Skeletal muscle satellite cell (primary cell): ENCODE results near the gene PAEP.

Experiments
- H3K27me3 ChIP-seq: 2 replicates; pipeline ENCODE4 v1.7.0; 2013; ENCODE audit warnings: low read length; ENCODE audit not compliant: control insufficient read depth, insufficient read depth
- H3K36me3 ChIP-seq: 2 replicates; pipeline ENCODE4 v1.7.0; 2013; ENCODE audit warnings: mild to moderate bottlenecking, control low read depth, low read length; ENCODE audit not compliant: insufficient read depth
- H3K4me1 ChIP-seq: 2 replicates; pipeline ENCODE4 v1.7.0; 2013; ENCODE audit warnings: low read length; ENCODE audit not compliant: control insufficient read depth, insufficient read depth
- H3K4me2 ChIP-seq: 2 replicates; pipeline ENCODE4 v1.7.0; 2013; ENCODE audit warnings: mild to moderate bottlenecking, low read length
- H3K4me3 ChIP-seq: 2 replicates; pipeline ENCODE4 v1.7.0; 2013; ENCODE audit warnings: low read length
- H3K9ac ChIP-seq: 2 replicates; pipeline ENCODE4 v1.7.0; 2013; ENCODE audit warnings: mild to moderate bottlenecking, low read depth, low read length, moderate library complexity
- H3K9me3 ChIP-seq: replicated peaks from 2 replicates; pipeline ENCODE4 v1.7.0; 2013; ENCODE audit warnings: mild to moderate bottlenecking, control low read depth, low read length

The PAEP gene

DNA sequence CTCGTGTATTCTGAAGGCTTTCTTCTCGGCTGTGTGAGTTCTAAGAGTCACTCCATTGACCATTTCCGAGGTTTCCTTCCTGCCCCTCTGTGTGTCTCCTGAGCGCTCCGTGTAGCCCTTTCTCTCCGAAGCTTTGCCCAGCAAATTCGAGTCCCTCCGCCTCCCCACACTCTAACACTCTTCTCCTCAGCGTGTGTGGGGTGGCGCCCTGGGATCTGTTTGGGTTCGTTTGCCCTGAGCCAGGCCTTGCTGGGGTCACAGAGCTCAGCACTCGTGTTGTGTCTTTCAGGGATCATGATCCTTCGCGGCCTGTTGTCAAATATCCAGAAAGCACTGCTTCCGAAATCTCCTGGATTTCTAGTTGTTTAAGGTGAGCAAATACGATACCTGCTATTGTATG, 5.6 kb upstream of the PAEP start:
- H3K9me3 ChIP-seq = no peaks in the 10 kb centered on the region
- no peaks in the 10 kb centered on the region for H3K4me1 ChIP-seq
- H3K9ac ChIP-seq = no peak overlapping the region
- no peak overlapping the region for H3K4me2 ChIP-seq
- H3K4me3 ChIP-seq = no peak overlapping the region
- no peaks in the 10 kb centered on the region for H3K27me3 ChIP-seq
- no peaks in the 10 kb centered on the region for H3K36me3 ChIP-seq

DNA sequence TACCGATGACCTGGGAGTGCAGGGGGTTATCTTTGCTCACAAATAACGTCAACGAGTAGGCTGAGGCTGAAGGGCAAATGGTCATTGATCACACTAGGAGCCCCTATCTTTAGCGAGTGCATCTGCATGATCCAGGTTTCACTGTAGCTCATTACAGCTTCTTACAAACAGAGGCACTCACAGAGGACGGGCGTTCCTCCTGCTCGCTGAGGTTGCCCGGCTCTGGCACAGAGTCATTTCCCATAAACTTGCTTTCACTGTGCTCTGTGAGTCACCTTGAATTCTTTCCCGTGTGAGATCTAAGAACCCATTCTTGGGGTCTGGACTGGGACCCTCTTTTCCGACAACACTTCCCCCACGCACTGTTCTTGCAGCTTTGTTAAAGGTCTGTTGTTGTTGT, 1.9 kb upstream of the PAEP start:
- Histone ChIP-seq H3K9me3 (no peaks in the 10 kb centered on the region), H3K36me3 (no peaks in the 10 kb centered on the region), H3K4me2 (no peak overlapping the region), H3K27me3 (no peaks in the 10 kb centered on the region), H3K4me3 (no peak overlapping the region), H3K9ac (no peak overlapping the region), H3K4me1 (no peaks in the 10 kb centered on the region)

DNA sequence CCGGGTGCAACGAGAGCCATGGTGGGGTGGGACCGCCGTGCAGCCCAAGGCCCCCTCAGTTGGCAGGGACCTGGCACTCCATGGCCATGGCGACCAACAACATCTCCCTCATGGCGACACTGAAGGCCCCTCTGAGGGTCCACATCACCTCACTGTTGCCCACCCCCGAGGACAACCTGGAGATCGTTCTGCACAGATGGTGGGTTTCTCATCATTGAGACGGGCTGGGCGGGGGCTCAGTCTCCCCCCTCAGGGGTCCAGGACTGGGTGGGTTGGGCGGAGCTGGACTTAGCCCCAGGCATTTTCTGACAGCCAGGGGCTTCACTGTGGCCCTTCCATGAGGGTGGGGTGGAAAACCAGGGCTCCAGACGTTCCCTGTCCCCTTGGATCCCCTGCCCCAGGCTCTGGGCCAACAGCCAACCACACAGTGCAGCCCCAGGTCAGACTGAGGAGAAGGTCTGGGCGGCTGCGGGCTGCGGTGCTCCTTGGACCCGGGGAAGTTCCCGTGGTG, 734 bp downstream of the PAEP start:
- Histone ChIP-seq H3K9ac (no peak overlapping the region), H3K4me3 (no peak overlapping the region), H3K36me3 (no peaks in the 10 kb centered on the region), H3K4me1 (no peaks in the 10 kb centered on the region), H3K4me2 (no peak overlapping the region), H3K9me3 (no peaks in the 10 kb centered on the region), H3K27me3 (no peaks in the 10 kb centered on the region)

DNA sequence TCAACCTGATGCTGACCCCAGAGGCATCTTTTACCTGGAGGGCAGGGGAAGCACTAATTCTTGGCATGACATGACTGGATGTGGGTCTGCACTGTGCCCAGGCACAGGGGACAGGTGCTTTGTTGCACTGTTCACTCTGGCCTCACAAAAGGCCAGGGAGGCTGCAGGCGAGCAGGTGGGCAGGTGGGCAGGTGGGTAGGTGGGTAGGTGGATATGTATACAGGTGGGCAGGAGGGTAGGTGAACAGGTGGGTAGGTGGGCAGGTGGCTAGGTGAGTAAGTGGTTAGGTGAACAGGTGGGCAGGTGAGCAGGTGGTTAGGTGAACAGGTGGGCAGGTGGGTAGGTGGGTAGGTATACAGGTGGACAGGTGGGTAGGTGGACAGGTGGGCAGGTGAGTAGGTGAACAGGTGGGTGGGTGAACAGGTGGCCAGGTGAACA, 1.5 kb downstream of the PAEP start:
- H3K9me3 ChIP-seq = no peaks in the 10 kb centered on the region
- no peaks in the 10 kb centered on the region for H3K4me1 ChIP-seq
- H3K9ac ChIP-seq = no peak overlapping the region
- H3K27me3 ChIP-seq = no peaks in the 10 kb centered on the region
- H3K4me2 ChIP-seq = no peak overlapping the region
- no peaks in the 10 kb centered on the region for H3K36me3 ChIP-seq
- H3K4me3 ChIP-seq = no peak overlapping the region

DNA sequence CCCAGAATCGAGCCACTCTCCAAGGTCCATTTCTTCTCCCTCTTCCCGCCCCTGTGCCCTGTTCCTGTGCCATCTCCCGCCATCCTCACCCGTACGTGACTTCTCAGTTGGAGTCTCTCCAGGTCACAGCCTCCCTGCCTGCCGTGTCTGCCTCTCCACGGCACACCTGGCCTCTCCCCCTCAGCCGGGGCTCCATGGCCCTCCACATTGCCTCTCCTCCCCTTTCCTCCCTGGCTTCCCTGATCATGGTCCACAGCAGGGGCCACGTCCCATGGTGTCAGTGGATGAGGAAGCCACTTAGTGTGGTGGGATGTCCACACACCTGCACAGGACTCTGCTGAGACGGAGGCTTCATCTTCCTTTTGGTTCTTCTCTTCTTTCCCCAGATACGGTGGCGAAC, 2.3 kb downstream of the PAEP start:
- H3K36me3 ChIP-seq = no peaks in the 10 kb centered on the region
- H3K9ac ChIP-seq = no peak overlapping the region
- no peak overlapping the region for H3K4me3 ChIP-seq
- no peaks in the 10 kb centered on the region for H3K9me3 ChIP-seq
- no peaks in the 10 kb centered on the region for H3K4me1 ChIP-seq
- H3K27me3 ChIP-seq = no peaks in the 10 kb centered on the region
- no peak overlapping the region for H3K4me2 ChIP-seq

DNA sequence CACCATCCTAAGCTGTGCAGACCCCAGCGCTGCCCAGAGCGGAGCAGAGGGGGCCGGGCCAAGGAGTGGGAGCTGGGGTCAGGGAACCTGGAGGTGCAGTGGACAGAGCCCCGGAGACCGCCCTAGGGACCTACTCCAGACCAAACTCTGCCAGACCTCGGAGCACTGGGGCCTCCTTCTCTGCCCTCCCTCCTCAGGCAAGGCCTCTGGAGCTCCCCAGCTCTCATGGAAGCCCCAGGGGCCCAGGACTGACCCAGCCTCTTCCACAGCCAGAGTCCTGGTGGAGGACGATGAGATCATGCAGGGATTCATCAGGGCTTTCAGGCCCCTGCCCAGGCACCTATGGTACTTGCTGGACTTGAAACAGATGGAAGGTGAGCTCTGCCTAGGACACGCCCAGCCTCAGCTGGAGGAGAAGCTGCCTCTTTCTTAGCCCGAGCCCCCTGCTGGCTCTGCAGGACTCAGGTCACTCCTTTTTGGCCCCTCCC, 3.6 kb downstream of the PAEP start:
- Histone ChIP-seq H3K9ac (no peak overlapping the region), H3K9me3 (no peaks in the 10 kb centered on the region), H3K4me3 (no peak overlapping the region), H3K27me3 (no peaks in the 10 kb centered on the region), H3K4me2 (no peak overlapping the region), H3K4me1 (no peaks in the 10 kb centered on the region), H3K36me3 (no peaks in the 10 kb centered on the region)

DNA sequence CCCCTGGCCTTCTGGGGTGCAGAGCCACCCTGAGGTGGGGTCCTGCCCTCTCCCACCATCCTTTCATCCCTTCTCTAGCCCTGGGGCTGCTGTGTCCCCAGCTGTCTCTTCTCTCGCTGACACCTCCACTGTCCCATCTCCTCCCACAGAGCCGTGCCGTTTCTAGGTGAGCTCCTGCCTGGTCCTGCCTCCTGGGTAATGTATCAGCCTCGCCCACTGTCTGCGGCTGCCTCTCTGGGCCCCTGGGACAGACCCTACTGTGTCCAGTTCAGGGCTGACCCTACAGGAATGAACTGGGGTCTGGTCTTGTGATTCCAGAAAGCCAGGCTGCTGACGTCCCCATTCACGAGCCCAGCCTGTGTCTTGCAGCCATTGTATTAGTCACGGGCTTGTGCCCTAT, 4.1 kb downstream of the PAEP start:
- H3K9ac ChIP-seq = no peak overlapping the region
- H3K36me3 ChIP-seq = no peaks in the 10 kb centered on the region
- H3K9me3 ChIP-seq = no peaks in the 10 kb centered on the region
- no peaks in the 10 kb centered on the region for H3K27me3 ChIP-seq
- H3K4me3 ChIP-seq = no peak overlapping the region
- H3K4me2 ChIP-seq = no peak overlapping the region
- H3K4me1 ChIP-seq = no peaks in the 10 kb centered on the region

DNA sequence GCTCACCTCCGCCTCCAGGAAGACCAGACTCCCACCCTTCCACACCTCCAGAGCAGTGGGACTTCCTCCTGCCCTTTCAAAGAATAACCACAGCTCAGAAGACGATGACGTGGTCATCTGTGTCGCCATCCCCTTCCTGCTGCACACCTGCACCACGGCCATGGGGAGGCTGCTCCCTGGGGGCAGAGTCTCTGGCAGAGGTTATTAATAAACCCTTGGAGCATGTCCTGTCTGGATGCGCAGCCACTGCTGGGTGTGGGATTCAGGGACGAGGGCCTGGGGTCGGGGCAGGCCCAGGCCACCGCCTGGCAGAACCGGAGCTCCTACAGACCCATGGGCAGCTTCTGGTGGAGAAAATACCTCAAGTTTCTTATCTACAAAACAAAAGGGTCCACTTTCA, 5.0 kb downstream of the PAEP start:
- Histone ChIP-seq H3K9ac (no peak overlapping the region), H3K36me3 (no peaks in the 10 kb centered on the region), H3K4me1 (no peaks in the 10 kb centered on the region), H3K4me3 (no peak overlapping the region), H3K4me2 (no peak overlapping the region), H3K9me3 (no peaks in the 10 kb centered on the region), H3K27me3 (no peaks in the 10 kb centered on the region)

DNA sequence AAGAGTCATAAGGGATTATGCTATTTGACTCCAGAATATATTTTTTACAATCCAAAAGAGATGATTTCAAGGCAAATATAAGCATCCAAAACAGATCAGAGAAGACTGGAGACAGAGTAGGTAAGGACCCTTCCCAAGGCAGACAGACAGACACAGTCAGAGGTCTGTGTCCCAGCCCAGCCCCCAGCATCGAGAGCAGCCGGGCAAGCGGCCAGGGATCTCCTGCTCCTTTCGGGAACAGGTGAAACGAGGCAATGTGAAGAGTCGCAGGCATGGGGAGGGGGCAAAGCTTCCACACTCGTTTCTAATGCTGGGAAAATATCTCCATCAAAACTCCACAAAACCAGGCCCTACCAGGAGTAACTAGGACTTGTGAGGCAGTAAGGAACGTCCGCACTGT, 5.8 kb downstream of the PAEP start:
- H3K4me2 ChIP-seq = no peak overlapping the region
- no peaks in the 10 kb centered on the region for H3K36me3 ChIP-seq
- no peaks in the 10 kb centered on the region for H3K9me3 ChIP-seq
- no peak overlapping the region for H3K4me3 ChIP-seq
- H3K4me1 ChIP-seq = no peaks in the 10 kb centered on the region
- H3K27me3 ChIP-seq = no peaks in the 10 kb centered on the region
- H3K9ac ChIP-seq = no peak overlapping the region

DNA sequence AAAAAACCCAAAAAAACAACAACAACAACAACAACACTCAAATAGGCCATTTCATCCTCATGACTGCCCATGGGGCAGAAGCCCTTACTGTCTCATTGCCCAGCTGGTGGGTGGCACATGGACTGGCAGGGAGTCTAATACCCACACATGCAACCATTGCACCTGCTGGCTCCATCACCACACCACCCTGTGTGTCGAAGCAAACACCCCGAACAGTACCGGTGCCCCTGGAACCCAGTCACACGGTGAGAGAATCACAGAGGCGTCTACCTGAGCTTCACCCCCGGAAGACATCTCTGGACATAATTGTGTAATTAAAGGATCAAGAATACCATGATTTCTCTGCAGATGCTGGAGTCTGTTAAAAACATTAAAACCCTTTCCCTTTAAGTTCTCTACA, 6.5 kb downstream of the PAEP start:
- Histone ChIP-seq H3K9ac (no peak overlapping the region), H3K4me1 (no peaks in the 10 kb centered on the region), H3K4me3 (no peak overlapping the region), H3K4me2 (no peak overlapping the region), H3K36me3 (no peaks in the 10 kb centered on the region), H3K27me3 (no peaks in the 10 kb centered on the region), H3K9me3 (no peaks in the 10 kb centered on the region)

DNA sequence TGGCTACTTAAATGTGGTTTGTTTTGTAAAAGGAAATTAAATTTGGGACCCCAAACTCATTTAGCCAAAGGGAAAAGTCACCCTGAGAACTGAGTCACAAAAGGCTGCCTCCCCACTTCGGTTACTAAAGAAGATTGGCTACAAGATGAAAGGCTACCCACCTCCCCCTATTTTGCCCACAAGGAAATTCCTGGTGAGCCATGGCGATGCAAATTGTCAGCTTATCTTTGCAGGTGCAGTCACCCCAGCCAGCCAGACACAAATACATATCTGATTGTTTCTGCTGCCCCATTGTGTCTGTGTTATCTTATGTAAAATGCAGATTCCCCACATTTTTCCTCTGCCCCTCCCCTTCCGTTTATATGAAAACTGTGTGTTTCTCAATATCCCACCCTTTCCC, 8.9 kb downstream of the PAEP start:
- Histone ChIP-seq H3K4me2 (no peak overlapping the region), H3K4me1 (no peaks in the 10 kb centered on the region), H3K36me3 (no peaks in the 10 kb centered on the region), H3K4me3 (no peak overlapping the region), H3K27me3 (no peaks in the 10 kb centered on the region), H3K9me3 (no peaks in the 10 kb centered on the region), H3K9ac (no peak overlapping the region)

DNA sequence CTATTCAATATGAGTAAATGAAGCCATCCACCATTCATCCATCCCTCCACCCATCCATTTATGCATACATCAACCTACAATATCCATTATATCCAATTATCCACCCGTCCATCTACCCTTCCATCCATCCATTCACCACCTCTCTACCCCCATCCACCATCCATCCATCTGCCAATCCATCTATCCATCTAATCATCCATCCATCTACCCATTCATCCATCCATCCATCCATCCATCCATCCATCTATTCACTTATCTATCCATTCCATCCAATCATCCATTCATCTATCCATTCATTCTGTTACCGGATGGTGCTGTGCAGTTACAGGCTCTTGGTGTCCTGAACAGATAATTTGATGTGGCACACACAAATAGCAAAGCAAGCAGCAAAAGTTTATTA, 10.7 kb downstream of the PAEP start:
- Histone ChIP-seq H3K9me3 (no peaks in the 10 kb centered on the region), H3K4me1 (no peaks in the 10 kb centered on the region), H3K27me3 (no peaks in the 10 kb centered on the region), H3K4me2 (no peak overlapping the region), H3K36me3 (no peaks in the 10 kb centered on the region), H3K4me3 (no peak overlapping the region), H3K9ac (no peak overlapping the region)
